ENCODE results near the gene TRIM17. TPM values are rescaled to one million over a fixed set of nuclear protein-coding genes. Genes with fewer than 3 reads are reported as not detected.

The TRIM17 gene
- total RNA-seq, 1 experiment from 2014 or later, result 0.54 TPM

- intact Hi-C loops (cut with micrococcal nuclease; ENCODE audit: unreplicated experiment), result no loop called here
- Histone ChIP-seq H3K27ac (ENCODE audit: low read depth, low read length, poor library complexity, severe bottlenecking) (no peak overlapping the region), H3K36me3 (ENCODE audit: insufficient read depth, low read length, poor library complexity, severe bottlenecking) (no peaks in the 10 kb centered on the region), H3K4me1 (ENCODE audit: insufficient read depth, low read length, poor library complexity, severe bottlenecking) (no peaks in the 10 kb centered on the region), H3K4me3 (ENCODE audit: low read depth, low read length, poor library complexity, severe bottlenecking) (no peak overlapping the region), H3K27me3 (replicated peaks; ENCODE audit: insufficient read depth, low read depth, low read length, poor library complexity) (no peaks in the 10 kb centered on the region), H3K9me3 (ENCODE audit: low read depth, low read length, poor library complexity, severe bottlenecking) (no peaks in the 10 kb centered on the region)
- ChIA-PET CTCF (no interaction called here), POLR2A (ENCODE audit: low non-redundant PET) (no interaction called here)
- DNase-seq (ENCODE audit: low spot score), result no peak
- TF ChIP-seq CTCF (conservative IDR thresholded peaks at IDR 0.05; ENCODE audit: low read depth, low read length) (no peak), EZH2 (IDR thresholded peaks at IDR 0.05; ENCODE audit: borderline replicate concordance, low read depth, low read length, poor library complexity, severe bottlenecking) (no peak)
- BruUV-seq (replicated peaks), result no TSS peak
Measured at GRCh38 chr1:228428412-228428811, 11.8 kb upstream of the TRIM17 start.

GRCh38 chr1:228426518-228427175, 10.0 kb upstream of the TRIM17 start:
- Histone ChIP-seq H3K27ac (ENCODE audit: low read depth, low read length, poor library complexity, severe bottlenecking) (no peak overlapping the region), H3K27me3 (replicated peaks; ENCODE audit: insufficient read depth, low read depth, low read length, poor library complexity) (no peaks in the 10 kb centered on the region), H3K9me3 (ENCODE audit: low read depth, low read length, poor library complexity, severe bottlenecking) (no peaks in the 10 kb centered on the region), H3K4me3 (ENCODE audit: low read depth, low read length, poor library complexity, severe bottlenecking) (no peak overlapping the region), H3K36me3 (ENCODE audit: insufficient read depth, low read length, poor library complexity, severe bottlenecking) (no peaks in the 10 kb centered on the region), H3K4me1 (ENCODE audit: insufficient read depth, low read length, poor library complexity, severe bottlenecking) (no peaks in the 10 kb centered on the region)
- TF ChIP-seq EZH2 (IDR thresholded peaks at IDR 0.05; ENCODE audit: borderline replicate concordance, low read depth, low read length, poor library complexity, severe bottlenecking) (no peak), CTCF (conservative IDR thresholded peaks at IDR 0.05; ENCODE audit: low read depth, low read length) (no peak)
- ChIA-PET POLR2A (ENCODE audit: low non-redundant PET) (interaction anchor here (1.2 kb wide), 1 partner anchor 31 kb away, joined by 6 read pairs; no protein-coding TSS in a partner anchor), CTCF (no interaction called here)
- intact Hi-C loops (cut with micrococcal nuclease; ENCODE audit: unreplicated experiment), result no loop called here
- no TSS peak for BruUV-seq (replicated peaks)
- no peak for DNase-seq (ENCODE audit: low spot score)

- no TSS peak for BruUV-seq (replicated peaks)
- Histone ChIP-seq H3K4me1 (ENCODE audit: insufficient read depth, low read length, poor library complexity, severe bottlenecking) (no peaks in the 10 kb centered on the region), H3K9me3 (ENCODE audit: low read depth, low read length, poor library complexity, severe bottlenecking) (no peaks in the 10 kb centered on the region), H3K36me3 (ENCODE audit: insufficient read depth, low read length, poor library complexity, severe bottlenecking) (no peaks in the 10 kb centered on the region), H3K27ac (ENCODE audit: low read depth, low read length, poor library complexity, severe bottlenecking) (no peak overlapping the region), H3K4me3 (ENCODE audit: low read depth, low read length, poor library complexity, severe bottlenecking) (no peak overlapping the region), H3K27me3 (replicated peaks; ENCODE audit: insufficient read depth, low read depth, low read length, poor library complexity) (no peaks in the 10 kb centered on the region)
- TF ChIP-seq CTCF (conservative IDR thresholded peaks at IDR 0.05; ENCODE audit: low read depth, low read length) (no peak), EZH2 (IDR thresholded peaks at IDR 0.05; ENCODE audit: borderline replicate concordance, low read depth, low read length, poor library complexity, severe bottlenecking) (no peak)
- intact Hi-C loops (cut with micrococcal nuclease; ENCODE audit: unreplicated experiment), result no loop called here
- ChIA-PET POLR2A (ENCODE audit: low non-redundant PET) (no interaction called here), CTCF (no interaction called here)
- DNase-seq (ENCODE audit: low spot score), result no peak
Measured at GRCh38 chr1:228424685-228425660, 8.3 kb upstream of the TRIM17 start.
